Neural cell (in vitro differentiated cells): ENCODE data around the gene CDH9. TPM values are rescaled to one million over a fixed set of nuclear protein-coding genes. Genes with fewer than 3 reads are reported as not detected.

Source experiments
- H2AFZ ChIP-seq: fragments of 200-600, 300-800 bp; sonication (generic), shearing (Covaris generic); 2 replicates; pipeline ENCODE4 v1.6.0; 2014; ENCODE audit warnings: low read depth, mild to moderate bottlenecking, antibody characterized with exemption, low read length, moderate library complexity
- H3F3A ChIP-seq: fragments of 200-600 bp; shearing (Covaris generic); 2 replicates; pipeline ENCODE4 v1.6.1; 2016; ENCODE audit warnings: mild to moderate bottlenecking, moderate library complexity, mixed read lengths, antibody characterized with exemption, low read length; ENCODE audit not compliant: insufficient read depth, poor library complexity, severe bottlenecking
- H3K27ac ChIP-seq: fragments of 200-600, 300-800 bp; sonication (generic), shearing (Covaris generic); 2 replicates; pipeline ENCODE4 v1.5.1; 2014; ENCODE audit warnings: mild to moderate bottlenecking, low read length, moderate library complexity
- H3K27me3 ChIP-seq: fragments of 300-800, 200-600 bp; sonication (generic), shearing (Covaris generic); 2 replicates; pipeline ENCODE4 v1.6.0; 2014; ENCODE audit warnings: mild to moderate bottlenecking, low read depth, low read length, moderate library complexity; ENCODE audit not compliant: insufficient read depth
- H3K36me3 ChIP-seq: fragments of 300-800, 200-600 bp; sonication (generic), shearing (Covaris generic); 2 replicates; pipeline ENCODE4 v1.5.1; 2014; ENCODE audit warnings: mild to moderate bottlenecking, antibody characterized with exemption, low read length, moderate library complexity; ENCODE audit not compliant: insufficient read depth
- H3K4me2 ChIP-seq: fragments of 300-800, 200-600 bp; sonication (generic), shearing (Covaris generic); 2 replicates; pipeline ENCODE4 v1.6.0; 2014; ENCODE audit warnings: mild to moderate bottlenecking, low read length
- H3K4me3 ChIP-seq: fragments of 300-800, 200-600 bp; sonication (generic), shearing (Covaris generic); 2 replicates; pipeline ENCODE4 v1.5.1; 2014; ENCODE audit warnings: mild to moderate bottlenecking, low read length, moderate library complexity
- H3K79me2 ChIP-seq: fragments of 200-600 bp; shearing (Covaris generic); replicated peaks from 2 replicates; pipeline ENCODE4 v1.6.0; 2014; ENCODE audit warnings: mild to moderate bottlenecking, low read length, moderate library complexity; ENCODE audit not compliant: insufficient read depth
- H3K9ac ChIP-seq: fragments of 300-800, 200-600 bp; sonication (generic), shearing (Covaris generic); 2 replicates; pipeline ENCODE4 v1.6.1; 2016; ENCODE audit warnings: mild to moderate bottlenecking, low read length, mixed read lengths
- H3K9me2 ChIP-seq: fragments of 200-600 bp; shearing (Covaris generic); 2 replicates; pipeline ENCODE4 v1.6.1; 2016; ENCODE audit warnings: mild to moderate bottlenecking, low read length, mixed read lengths; ENCODE audit not compliant: insufficient read depth
- H3K9me3 ChIP-seq: fragments of 200-600, 300-800 bp; sonication (generic), shearing (Covaris generic); 2 replicates; pipeline ENCODE4 v1.6.1; 2016; ENCODE audit warnings: mild to moderate bottlenecking, mixed run types, low read length, moderate library complexity, mixed read lengths
- H4K20me1 ChIP-seq: fragments of 200-600 bp; shearing (Covaris generic); 2 replicates; pipeline ENCODE4 v1.6.1; 2016; ENCODE audit warnings: mild to moderate bottlenecking, mixed run types; ENCODE audit not compliant: insufficient read depth
- EP300 ChIP-seq: fragments of 450-650 bp; conservative IDR thresholded peaks from 2 replicates; pipeline ENCODE4 v1.6.1; 2014; ENCODE audit warnings: antibody characterized with exemption, mild to moderate bottlenecking, moderate library complexity; ENCODE audit not compliant: poor library complexity, severe bottlenecking
- EZH2 ChIP-seq: fragments of 200-600, 300-800 bp; shearing (Covaris generic), sonication (generic); IDR thresholded peaks from 2 replicates; pipeline ENCODE4 v1.6.1; 2014; ENCODE audit warnings: antibody characterized with exemption, low read length, borderline replicate concordance, mild to moderate bottlenecking; ENCODE audit not compliant: insufficient read depth, poor library complexity, severe bottlenecking
- MXI1 ChIP-seq: fragments of 450-650 bp; conservative IDR thresholded peaks from 2 replicates; pipeline ENCODE4 v1.6.1; 2014; ENCODE audit warnings: antibody characterized with exemption, mild to moderate bottlenecking; ENCODE audit not compliant: poor library complexity, severe bottlenecking
- POLR2AphosphoS5 ChIP-seq: IDR thresholded peaks from 2 replicates; pipeline ENCODE4 v1.6.1; 2012
- RAD21 ChIP-seq: fragments of 450-650 bp; conservative IDR thresholded peaks from 2 replicates; pipeline ENCODE4 v1.6.1; 2014; ENCODE audit warnings: antibody characterized with exemption, mild to moderate bottlenecking, moderate library complexity
- SMC3 ChIP-seq: fragments of 450-650 bp; conservative IDR thresholded peaks from 2 replicates; pipeline ENCODE4 v1.6.1; 2014; ENCODE audit warnings: antibody characterized with exemption, mild to moderate bottlenecking, moderate library complexity; ENCODE audit not compliant: poor library complexity
- TAF1 ChIP-seq: IDR thresholded peaks from 2 replicates; pipeline ENCODE4 v1.6.1; 2012; ENCODE audit warnings: low read depth
- polyA plus RNA-seq: library from polyadenylated mRNA; depleted of rRNA; stranded (reverse); fragments of >200 nt; gene quantifications from 2 replicates; pipeline ENCODE4 v1.2.3, GENCODE V29; 2014
- TF ChIP-seq, protein P1 (sequence below): fragments of 450-650 bp; IDR thresholded peaks from 2 replicates; pipeline ENCODE4 v1.5.1; 2014; ENCODE audit warnings: antibody characterized with exemption, mild to moderate bottlenecking, moderate library complexity; ENCODE audit not compliant: poor library complexity, severe bottlenecking
- TF ChIP-seq, protein P2 (sequence below): IDR thresholded peaks from 2 replicates; pipeline ENCODE4 v1.6.1; 2012; ENCODE audit warnings: borderline replicate concordance

The CDH9 gene
- polyA plus RNA-seq, 1 donor from 2014 or later, result 1.7 TPM

DNA sequence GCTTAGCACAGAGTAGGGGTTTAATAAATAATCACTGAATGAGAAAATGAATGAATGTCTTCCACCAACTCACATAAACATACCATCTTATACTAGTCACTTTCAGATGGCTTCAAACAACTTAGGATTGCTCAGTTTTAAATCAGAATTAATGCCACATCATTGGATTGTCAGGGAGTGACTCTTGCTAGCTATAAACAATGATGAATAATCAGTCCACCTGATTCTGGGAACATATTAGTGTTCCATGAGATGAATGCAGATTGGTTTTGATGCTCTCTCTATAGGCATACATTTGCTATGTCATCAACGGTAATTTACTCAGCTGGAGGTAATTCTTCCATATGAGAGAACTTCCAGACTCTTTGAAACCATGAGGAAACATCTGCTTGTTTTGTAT, 97.4 kb downstream of the CDH9 start:
- H3K27ac ChIP-seq, result no peak overlapping the region
- H3K4me2 ChIP-seq, result no peak overlapping the region
- no peaks in the 10 kb centered on the region for H3K27me3 ChIP-seq
- no peaks in the 10 kb centered on the region for H3K36me3 ChIP-seq
- H3F3A ChIP-seq, result no peaks in the 10 kb centered on the region
- H2AFZ ChIP-seq, result no peak overlapping the region
- no peak overlapping the region for H3K4me3 ChIP-seq
- H3K79me2 ChIP-seq, result no peaks in the 10 kb centered on the region
- no peaks in the 10 kb centered on the region for H3K9me3 ChIP-seq
- no peak overlapping the region for H3K9ac ChIP-seq
- no peaks in the 10 kb centered on the region for H4K20me1 ChIP-seq
- no peaks in the 10 kb centered on the region for H3K9me2 ChIP-seq
- no peak for TF ChIP-seq TAF1
- TF ChIP-seq EZH2, result no peak
- TF ChIP-seq MXI1, result no peak
- TF ChIP-seq, protein P1, sequence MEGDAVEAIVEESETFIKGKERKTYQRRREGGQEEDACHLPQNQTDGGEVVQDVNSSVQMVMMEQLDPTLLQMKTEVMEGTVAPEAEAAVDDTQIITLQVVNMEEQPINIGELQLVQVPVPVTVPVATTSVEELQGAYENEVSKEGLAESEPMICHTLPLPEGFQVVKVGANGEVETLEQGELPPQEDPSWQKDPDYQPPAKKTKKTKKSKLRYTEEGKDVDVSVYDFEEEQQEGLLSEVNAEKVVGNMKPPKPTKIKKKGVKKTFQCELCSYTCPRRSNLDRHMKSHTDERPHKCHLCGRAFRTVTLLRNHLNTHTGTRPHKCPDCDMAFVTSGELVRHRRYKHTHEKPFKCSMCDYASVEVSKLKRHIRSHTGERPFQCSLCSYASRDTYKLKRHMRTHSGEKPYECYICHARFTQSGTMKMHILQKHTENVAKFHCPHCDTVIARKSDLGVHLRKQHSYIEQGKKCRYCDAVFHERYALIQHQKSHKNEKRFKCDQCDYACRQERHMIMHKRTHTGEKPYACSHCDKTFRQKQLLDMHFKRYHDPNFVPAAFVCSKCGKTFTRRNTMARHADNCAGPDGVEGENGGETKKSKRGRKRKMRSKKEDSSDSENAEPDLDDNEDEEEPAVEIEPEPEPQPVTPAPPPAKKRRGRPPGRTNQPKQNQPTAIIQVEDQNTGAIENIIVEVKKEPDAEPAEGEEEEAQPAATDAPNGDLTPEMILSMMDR, result no peak
- no peak for TF ChIP-seq EP300
- no peak for TF ChIP-seq SMC3
- no peak for TF ChIP-seq RAD21
- no peak for TF ChIP-seq POLR2AphosphoS5
- TF ChIP-seq, protein P2, sequence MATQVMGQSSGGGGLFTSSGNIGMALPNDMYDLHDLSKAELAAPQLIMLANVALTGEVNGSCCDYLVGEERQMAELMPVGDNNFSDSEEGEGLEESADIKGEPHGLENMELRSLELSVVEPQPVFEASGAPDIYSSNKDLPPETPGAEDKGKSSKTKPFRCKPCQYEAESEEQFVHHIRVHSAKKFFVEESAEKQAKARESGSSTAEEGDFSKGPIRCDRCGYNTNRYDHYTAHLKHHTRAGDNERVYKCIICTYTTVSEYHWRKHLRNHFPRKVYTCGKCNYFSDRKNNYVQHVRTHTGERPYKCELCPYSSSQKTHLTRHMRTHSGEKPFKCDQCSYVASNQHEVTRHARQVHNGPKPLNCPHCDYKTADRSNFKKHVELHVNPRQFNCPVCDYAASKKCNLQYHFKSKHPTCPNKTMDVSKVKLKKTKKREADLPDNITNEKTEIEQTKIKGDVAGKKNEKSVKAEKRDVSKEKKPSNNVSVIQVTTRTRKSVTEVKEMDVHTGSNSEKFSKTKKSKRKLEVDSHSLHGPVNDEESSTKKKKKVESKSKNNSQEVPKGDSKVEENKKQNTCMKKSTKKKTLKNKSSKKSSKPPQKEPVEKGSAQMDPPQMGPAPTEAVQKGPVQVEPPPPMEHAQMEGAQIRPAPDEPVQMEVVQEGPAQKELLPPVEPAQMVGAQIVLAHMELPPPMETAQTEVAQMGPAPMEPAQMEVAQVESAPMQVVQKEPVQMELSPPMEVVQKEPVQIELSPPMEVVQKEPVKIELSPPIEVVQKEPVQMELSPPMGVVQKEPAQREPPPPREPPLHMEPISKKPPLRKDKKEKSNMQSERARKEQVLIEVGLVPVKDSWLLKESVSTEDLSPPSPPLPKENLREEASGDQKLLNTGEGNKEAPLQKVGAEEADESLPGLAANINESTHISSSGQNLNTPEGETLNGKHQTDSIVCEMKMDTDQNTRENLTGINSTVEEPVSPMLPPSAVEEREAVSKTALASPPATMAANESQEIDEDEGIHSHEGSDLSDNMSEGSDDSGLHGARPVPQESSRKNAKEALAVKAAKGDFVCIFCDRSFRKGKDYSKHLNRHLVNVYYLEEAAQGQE, result no peak

DNA sequence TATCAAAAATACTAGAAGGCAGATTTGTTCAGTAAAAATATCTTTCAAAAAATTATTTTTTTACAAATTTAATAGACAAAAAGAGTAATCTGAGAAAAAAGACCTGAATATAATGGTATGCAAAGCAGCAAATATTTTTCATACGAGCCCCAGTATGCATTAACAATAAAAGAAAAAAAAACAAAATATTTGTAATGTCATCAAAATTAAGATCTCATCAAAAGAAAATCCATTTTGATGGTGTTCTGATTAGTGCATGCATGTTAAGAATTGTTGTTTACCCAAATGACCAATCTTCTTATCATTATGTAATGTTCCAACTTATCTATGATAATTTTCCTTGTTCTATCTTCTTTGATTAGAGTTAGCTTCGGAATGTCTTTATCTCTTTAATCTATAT, 106.1 kb downstream of the CDH9 start:
- no peak overlapping the region for H3K4me2 ChIP-seq
- no peak overlapping the region for H2AFZ ChIP-seq

More for the DNA sequence above, 106.1 kb downstream of the CDH9 start:
- Histone ChIP-seq H4K20me1 (no peaks in the 10 kb centered on the region), H3K9me2 (no peaks in the 10 kb centered on the region), H3K9me3 (peaks cover 5% of the 10 kb centered on the region), H3K27ac (no peak overlapping the region), H3K27me3 (no peaks in the 10 kb centered on the region), H3K9ac (no peak overlapping the region), H3K4me3 (no peak overlapping the region), H3K79me2 (no peaks in the 10 kb centered on the region), H3K36me3 (no peaks in the 10 kb centered on the region), H3F3A (no peaks in the 10 kb centered on the region)
- TF ChIP-seq SMC3 (no peak), MXI1 (no peak), POLR2AphosphoS5 (no peak), TAF1 (no peak), EP300 (no peak), RAD21 (no peak), EZH2 (no peak)
- TF ChIP-seq, protein P1, result no peak
- TF ChIP-seq, protein P2, result no peak
